RPMI7951 (cell line): ENCODE data around the gene CABP4. TPM values are rescaled to one million over a fixed set of nuclear protein-coding genes. Genes with fewer than 3 reads are reported as not detected.

Experiments
- DNase-seq: peaks from one replicate; pipeline ENCODE4 v3.0.0-alpha.2; 2012; ENCODE audit warnings: low read depth
- total RNA-seq: library from RNA; depleted of rRNA; stranded (reverse); fragments of >200 nt; shearing (Covaris generic); gene quantifications from 2 replicates; pipeline ENCODE4 v1.2.3, GENCODE V29; 2014; rRNA removed

CABP4 gene
- not detected in 2 replicates for total RNA-seq

DNA sequence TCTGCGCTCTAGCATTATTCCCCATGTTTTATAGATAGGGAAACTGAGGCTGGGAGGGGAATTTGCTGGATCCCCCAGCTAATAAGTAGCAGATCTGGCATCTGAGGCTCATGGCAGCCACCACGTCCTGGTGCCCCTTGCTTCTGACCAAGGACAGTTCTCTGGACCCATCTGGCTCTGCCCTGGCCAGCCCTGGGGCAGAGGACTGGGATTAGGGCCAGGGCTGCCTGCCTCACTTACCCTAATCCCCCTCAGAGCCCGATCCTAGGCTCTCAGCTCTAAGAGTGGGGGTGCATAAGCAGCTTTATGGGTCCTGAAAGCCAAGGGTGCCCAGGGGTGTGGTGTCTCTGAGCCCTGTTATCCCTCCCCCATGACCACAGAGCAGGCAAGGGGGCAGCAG is at the start of gene CABP4:
TSS of gene CABP4 (plus strand) at position 301 of the 400 bp plus-strand sequence. CDS start at position 371, 70 bp downstream.
- DNase-seq: no peak

DNA sequence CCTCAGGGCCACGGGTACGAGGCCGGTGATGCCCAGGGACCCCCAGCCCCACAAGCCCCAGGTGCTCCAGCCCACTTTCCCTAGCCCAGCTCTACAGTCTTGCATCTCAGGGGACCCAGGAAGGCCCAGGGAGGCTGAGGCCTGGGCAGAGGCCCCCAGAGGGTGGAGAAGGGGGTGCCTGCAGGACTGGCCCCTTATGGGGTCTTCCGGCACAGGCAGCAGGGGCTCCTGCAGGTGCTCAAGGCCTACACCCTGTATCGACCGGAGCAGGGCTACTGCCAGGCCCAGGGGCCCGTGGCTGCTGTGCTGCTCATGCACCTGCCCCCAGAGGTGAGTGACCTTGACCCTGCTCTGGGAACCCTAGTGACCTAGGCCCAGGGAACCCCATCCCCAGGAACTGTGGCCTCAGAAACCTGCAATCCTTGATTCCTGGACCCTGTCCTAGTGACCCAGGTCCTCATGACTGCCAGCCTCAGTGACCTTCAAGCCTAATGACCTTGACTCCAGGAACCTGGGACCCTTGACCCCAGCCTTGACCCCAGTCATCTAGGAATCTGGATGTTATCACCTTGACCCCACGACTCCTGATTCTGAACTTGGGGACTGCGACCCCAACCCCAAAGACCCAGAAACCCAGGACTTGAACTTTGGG is 49.3 kb upstream of the CABP4 start:
- no peak for DNase-seq

DNA sequence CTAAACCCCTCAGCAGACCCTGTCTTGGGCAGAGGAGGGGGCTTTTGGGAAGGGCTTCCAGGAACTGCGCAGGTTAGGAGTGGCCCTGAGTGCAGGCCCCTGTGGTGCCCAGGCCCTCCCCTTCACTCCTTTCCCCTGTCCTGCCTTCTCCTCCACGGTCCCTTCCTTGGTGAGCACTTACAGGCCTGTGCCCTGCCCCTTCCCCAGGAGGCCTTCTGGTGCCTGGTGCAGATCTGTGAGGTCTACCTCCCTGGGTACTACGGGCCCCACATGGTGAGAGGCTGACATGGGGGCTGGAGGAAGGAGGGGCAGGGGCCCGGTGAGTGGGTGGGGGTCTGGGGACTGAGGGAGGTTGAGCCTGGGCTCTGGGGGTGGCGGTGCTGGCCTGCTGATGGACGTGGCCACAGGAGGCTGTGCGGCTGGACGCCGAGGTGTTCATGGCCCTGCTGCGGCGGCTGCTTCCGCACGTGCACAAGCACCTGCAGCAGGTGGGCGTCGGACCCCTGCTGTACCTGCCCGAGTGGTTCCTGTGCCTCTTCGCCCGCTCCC is 48.7 kb upstream of the CABP4 start:
- DNase-seq: no peak

GRCh38 chr11:67406969-67407687 is 48.0 kb upstream of the CABP4 start:
- no peak for DNase-seq

- no peak for DNase-seq
Measured at GRCh38 chr11:67407688-67408163, 47.4 kb upstream of the CABP4 start.

DNA sequence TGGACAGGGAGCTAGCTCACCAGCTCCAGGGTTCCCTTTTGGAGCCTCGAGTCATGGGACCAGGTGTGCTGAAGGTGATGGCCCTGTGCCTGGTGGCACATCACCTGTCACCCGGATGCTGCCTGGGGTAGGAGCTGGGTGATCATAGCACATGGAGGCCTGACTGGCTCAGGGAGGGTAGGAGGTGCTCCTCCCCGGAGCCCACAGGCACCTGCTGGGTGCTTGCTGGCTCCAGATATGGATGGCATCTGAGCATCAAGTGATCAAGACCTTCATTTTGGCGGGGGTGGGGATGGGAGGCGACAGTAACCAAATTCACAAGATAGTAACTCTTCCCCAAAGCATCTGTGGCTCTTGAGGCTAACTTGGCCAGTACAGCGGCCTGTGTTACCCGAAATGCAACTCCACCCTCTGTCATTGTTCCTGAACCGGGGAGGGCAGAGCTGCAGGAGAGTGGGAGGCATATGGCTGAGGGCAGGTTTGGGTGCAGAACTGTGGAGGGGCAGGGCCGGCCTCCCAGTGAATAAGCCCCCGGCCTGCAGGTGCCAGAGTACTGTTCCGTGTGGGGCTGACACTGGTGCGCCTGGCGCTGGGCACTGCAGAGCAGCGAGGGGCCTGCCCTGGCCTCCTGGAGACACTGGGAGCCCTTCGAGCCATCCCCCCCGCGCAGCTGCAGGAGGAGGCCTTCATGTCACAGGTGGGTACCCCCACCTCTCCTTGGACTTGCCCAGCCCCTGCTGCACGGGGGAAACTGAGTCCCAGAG is 46.5 kb upstream of the CABP4 start:
- DNase-seq: no peak

DNA sequence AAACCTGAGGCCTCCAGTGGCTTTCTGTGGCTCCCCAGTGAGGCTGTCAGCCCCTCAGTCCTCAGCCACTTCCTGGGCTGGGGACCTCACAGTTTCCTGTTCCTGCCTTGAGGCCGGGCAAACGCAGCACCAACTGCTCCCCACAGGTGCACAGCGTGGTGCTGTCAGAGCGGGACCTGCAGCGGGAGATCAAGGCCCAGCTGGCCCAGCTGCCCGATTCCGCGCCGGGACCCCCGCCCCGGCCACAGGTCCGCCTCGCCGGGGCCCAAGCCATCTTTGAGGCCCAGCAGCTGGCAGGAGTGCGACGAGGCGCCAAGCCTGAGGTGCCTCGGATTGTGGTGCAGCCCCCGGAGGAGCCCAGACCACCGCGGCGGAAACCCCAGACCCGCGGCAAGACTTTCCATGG is 45.9 kb upstream of the CABP4 start:
- DNase-seq: no peak

DNA sequence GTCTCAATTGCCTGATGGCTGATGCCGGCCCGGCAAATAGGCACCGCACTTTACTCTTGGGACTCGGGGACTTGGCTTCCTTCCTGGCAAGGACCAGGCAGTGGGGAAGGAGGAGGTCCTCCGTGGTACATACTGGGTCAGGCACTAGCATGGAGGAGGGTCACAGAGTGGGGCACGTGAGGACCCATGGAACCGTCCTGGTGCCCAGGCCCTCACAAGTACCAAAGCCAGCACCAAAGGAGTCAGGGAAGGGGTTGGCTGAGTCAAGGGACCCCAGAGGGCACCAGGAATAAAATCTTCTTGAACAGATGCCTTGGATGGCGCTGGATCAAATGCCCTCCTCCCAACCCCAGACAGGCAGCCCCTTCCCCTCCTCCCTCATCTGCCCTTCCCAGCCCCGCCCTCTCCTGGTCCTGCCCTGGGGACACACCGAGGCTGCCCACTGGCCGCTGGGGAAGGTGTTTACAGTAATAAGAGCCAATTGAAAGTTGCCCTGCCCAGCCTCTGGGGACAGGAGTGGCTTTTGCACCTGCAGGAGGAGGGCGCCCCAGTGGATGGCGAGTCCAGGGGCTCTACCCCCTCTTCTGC is 45.3 kb upstream of the CABP4 start:
- DNase-seq: no peak

DNA sequence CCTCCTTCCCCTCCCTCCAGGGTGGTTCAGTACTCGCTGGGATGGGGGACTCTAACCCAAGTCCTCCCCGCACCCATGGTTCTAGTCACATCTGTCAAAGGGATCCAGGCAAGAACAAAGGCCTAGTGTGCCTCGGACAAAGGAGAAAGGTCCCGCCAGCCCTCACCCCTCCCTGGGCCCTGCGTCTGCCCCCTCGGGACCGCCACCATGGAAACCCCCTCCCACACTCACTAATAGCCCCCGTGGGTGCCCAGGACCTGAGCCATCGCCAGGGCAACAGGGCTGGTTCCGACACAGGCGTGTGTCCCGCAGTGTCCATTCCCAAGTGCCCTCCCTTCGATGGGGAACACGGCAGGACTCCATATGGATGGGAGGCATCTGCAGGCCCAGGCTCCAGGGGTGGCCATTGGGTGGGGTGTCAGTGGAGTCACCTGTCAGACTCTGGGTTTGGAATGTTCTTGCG is 44.8 kb upstream of the CABP4 start:
- DNase-seq: no peak

GRCh38 chr11:67410984-67411784 is 44.0 kb upstream of the CABP4 start:
- no peak for DNase-seq

- DNase-seq: no peak
Measured at GRCh38 chr11:67411785-67412152, 43.4 kb upstream of the CABP4 start.

DNA sequence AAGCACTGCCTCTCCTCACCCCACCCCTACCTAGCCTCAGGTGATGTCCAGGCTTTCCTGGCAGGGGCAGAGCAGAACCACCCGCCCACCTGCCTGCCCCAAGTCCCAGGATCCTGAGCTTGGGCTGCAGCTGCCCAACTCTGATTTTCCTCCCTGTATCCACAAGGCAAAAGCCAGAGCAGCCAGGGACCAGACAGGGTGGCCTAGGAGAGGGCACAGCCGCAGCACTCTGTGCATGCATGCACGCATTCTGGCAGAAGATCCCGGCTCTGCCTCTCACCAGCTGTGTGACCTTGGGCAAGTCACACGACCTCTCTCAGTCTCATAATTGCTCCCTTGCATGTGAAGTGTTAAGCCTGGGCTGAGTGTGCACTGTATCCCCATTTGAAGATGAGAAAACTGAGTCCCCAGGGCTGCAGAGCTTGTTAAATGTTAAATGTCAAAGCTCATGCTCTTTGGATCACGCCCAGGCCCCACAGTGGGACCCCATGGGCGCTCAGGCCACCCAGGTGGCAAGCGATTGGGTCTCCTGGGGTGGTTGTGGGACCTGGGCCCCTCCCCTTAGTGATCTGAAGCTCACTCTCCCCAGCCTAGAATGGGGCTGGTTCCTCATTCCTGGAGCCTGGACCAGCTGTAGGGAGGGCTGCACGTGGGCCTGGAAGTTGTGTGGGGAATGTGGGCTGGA is 42.5 kb upstream of the CABP4 start:
- no peak for DNase-seq

DNA sequence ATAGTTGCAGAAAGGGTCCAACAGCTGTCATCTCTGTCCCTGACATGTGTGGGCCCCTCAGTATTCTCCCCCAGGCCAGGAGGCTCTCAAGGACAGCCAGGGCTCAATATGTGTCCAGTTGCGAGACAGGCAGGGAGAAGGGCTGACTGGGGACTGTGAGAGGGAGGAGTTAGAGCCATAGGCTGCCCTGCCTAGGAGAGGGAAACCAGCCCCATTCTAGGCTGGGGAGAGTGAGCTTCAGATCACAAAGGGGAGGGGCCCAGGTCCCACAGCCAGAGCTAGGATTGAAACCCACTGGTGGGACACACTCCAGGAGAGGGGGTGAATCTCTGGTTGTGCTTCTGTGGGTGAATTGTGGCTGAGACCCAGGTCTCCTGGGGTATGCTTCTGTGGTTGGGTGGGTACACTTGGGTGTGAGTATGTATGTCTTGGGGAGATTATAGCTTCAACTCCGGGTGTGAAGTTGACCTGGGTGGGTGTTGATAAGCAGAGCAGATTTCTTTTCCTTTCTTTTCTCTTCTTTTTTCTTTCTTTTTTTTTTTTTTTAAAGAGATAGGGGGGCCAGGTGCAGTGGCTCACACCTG is 41.8 kb upstream of the CABP4 start:
- no peak for DNase-seq

DNA sequence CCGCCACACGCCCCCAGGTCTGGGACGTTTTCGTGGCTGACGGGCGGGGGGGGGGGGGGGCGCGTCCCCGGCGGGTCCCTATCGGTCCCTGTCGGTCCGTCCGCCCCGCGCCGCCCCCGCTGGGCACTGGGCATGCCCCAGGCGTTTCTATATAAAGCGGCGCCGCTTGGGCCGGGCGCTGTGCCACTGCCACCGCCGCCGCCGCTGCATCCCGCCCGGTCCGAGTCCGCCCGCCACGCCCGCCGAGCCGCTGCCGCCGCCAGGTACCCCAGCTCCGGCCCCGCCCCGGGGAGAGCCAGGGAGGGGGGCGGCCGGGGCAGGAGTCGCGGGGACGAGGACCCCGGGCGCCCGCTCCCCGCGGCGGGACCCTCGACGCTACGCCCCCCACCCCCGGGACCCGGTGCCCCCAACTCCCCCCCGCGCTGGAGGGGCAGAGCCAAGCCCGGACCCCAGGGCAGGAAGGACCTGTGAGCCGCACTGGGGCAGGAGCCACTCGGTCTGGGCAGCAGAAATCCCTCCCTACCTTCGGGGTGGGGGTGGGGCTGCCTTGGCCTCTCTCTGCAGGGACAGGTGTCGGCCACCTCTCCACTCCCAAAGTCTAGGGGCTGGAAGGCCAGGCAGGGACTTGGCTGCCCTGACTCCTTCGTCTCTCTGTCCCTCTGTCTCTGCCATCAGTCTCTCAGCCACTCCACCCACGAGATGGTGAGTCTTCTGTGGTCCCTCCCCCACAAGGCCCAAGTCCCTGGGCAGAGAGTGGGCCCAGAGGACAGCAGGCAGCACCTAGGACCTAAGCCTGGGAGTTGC is 39.5 kb upstream of the CABP4 start, which contains the start of gene CARNS1:
TSS of gene CARNS1 (plus strand) at position 178 of the 804 bp plus-strand sequence. CDS start at position 700, 522 bp downstream.
- no peak for DNase-seq

DNA sequence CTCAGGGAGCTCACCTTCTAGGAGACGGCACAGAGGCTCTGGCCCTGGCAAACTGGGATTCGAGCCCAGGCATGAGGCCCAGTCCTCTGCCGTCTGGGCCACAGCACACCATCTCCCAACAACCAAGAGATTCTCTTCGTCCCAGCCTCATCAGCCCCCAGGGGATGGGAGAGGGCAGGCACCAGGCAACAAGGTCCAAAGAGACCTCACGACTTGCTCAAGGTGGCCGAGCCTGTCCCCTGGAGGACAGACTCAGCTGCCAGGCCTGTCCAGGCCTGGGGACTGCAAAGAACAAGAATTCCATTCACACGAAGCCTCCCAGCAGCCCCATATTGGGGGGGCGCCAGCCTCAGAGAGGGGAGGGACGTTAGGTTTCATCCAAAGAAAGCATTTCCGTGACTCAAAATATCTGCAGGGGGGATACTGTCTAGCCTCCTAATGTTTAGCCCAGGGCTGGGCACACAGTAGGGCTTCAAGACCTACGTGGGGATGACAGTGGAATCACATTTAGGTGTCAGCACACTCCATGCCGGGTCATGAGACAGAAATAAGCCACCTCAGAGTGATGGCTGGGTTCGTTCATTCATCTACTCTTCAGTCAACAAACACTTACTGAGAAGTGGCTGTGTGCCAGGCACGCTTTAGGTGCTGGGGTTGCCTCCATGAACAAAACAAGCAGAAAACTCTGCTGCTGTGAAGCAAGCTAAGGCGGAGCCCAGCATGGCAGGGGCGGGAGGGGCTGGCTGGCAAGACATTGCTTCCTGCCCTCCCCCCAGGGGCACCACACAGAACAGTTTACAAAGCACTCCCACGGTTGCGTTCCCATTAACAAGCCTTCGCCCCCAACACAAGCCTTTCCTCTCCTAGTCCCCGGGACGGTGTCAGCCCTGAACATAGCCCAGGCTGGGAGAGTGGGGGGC is 38.5 kb upstream of the CABP4 start:
- DNase-seq: no peak

DNA sequence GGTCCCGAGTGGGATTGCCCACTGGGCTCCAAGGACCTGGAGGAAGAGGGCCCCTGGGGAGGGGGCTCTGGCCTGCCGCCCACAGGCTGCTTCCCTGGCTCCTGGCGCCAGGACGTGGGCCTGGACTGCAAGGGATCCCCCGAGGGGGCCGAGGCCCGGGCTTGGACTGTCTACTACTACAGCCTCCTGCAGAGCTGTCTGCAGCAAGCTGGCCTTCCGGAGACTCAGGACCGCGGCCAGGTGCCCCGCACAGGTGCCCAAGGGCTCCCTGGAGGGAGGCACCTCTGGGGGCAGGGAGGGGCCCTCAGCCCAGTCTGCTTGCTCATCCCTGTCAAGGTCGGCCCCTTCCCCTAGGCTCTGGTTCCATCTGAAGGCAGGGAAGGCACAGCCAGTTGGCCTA is 37.7 kb upstream of the CABP4 start:
- DNase-seq: no peak

DNA sequence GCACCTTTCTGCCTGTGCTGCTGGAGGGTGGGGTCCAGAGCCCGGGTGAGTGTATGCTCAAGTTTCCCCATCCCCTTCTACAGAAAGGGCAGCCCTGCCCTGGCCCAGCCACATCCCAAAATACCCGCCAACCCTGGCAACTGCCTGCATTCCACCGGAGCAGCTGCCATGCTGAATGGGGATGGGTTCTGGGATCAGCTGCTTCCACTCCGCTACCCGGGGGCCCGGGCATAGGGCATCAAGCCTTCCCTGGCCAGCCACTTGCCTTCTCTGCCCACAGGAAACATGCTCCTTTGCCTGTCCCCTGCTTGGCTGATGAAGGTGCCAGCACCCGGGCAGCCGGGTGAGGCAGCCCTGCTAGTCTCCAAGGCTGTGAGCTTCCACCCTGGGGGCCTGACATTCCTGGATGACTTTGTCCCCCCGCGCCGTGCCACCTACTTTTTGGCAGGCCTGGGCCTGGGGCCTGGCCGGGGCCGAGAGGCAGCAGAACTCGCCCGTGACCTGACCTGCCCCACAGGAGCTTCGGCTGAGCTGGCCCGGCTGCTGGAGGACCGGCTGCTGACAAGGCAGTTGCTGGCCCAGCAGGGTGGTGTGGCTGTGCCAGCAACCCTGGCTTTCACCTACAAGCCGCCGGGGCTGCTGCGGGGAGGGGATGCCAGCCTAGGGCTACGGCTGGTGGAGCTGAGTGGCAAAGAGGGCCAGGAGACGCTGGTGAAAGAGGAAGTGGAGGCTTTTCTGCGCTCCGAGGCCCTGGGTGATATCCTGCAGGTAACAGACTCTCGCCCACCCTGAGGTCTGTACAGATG is 36.5 kb upstream of the CABP4 start:
- no peak for DNase-seq
